DMS 273 (cell line): ENCODE data around the gene RASGEF1B.

Experiments
- DNase-seq: peaks from one replicate; lab custom pipeline; 2025; ENCODE audit not compliant: unreplicated experiment; lab: John Stamatoyannopoulos, UW

RASGEF1B gene

GRCh38 chr4:81399306-81400086, 72.2 kb downstream of the RASGEF1B start:
- DNase-seq = no peak

- DNase-seq = no peak
These were observed 73.3 kb downstream of the RASGEF1B start for GRCh38 chr4:81398379-81398778.

- DNase-seq = no peak
These were observed 74.1 kb downstream of the RASGEF1B start for GRCh38 chr4:81397635-81398034.

DNA sequence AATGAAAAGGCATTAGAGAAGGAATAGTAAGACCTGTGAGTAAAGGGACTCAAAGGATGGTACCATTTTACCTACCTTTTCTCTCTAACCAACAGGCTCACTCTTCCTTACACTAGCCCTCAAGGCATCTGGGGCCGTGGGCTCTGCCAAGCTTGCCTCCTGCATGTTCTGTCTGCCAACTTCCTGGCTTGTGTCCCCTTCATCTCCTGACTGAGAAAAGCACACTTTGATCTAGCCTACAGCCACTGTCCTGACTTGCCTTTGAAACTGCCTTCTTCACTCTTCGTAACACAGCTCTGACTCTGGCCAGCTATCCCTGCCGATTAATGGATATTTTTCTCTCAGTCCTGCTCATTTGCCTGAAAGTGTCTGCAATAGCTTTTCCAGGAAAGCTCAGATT, 76.5 kb downstream of the RASGEF1B start:
- DNase-seq = no peak

DNA sequence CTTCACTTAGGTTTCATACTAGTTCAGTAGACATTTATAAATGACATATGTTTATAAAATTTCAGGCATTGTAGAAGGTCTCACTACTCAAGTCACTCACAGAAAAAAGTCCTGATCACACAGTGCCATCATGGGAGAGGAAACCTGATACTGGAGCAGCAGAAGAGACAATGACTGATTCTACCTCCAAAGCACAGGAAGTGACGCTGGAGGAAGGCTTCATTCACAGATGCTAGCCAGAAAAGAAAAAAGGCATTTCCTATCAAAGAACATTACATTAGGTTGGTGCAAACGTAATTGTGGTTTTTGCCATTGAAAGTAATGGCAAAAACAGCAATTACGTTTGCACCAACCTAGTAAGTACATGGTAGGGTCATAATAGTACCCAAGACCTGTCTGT, 79.5 kb downstream of the RASGEF1B start:
- no peak for DNase-seq

GRCh38 chr4:81389720-81390119, 82.0 kb downstream of the RASGEF1B start:
- no peak for DNase-seq

GRCh38 chr4:81380437-81380836, 91.3 kb downstream of the RASGEF1B start:
- DNase-seq = peak; percentile 26

- peak; percentile 14 for DNase-seq
These were observed 93.3 kb downstream of the RASGEF1B start for GRCh38 chr4:81378386-81378785.

- no peak for DNase-seq
These were observed 94.5 kb downstream of the RASGEF1B start for GRCh38 chr4:81377191-81377590.

DNA sequence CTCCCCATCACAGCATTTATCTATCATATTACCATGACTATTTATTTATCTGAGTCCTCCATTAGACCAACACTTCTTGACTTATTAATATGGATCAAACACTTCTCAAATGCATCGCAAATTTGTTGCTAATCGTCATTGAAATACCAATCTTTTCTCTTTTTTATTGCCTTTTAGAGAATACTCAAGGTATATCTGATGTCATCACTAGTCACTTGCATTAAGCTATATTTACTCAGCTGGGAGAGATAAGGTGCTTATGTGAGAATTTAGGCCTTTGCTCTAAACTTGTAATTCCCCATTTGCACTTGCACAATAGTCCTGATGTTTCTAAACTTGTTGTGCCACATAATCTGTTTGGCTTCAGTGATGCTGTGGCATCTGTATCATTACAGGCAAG, 95.0 kb downstream of the RASGEF1B start:
- DNase-seq = no peak
